Right cardiac atrium (tissue), 5 donors: ENCODE results near the gene GGTLC2. TPM values are rescaled to one million over a fixed set of nuclear protein-coding genes. Genes with fewer than 3 reads are reported as not detected.
"Not testable (repeated sequence)": the region's sequence is repeated elsewhere in the genome, so short reads cannot be mapped to it uniquely, and the experiment has no call there.

Source experiments
- ATAC-seq, 2 donors: fragments of 200-7000 bp; cut with Tn5 transposase; one replicate each; pipeline versions ENCODE4 v1.8.0 to v1.9.1; 2020; ENCODE audit warnings: moderate library complexity in 2 of 2, mild to moderate bottlenecking in 1 of 2
- DNase-seq, 3 donors: peaks; one replicate each; pipeline ENCODE4 v3.0.0-alpha.2; 2020
- H3K27ac ChIP-seq: one replicate; pipeline ENCODE4 v1.5.1; 2013; ENCODE audit warnings: mild to moderate bottlenecking, low read length, control low read depth, moderate library complexity
- H3K27me3 ChIP-seq: one replicate; pipeline ENCODE4 v1.6.1; 2013; ENCODE audit not compliant: control insufficient read depth, insufficient read depth
- H3K4me1 ChIP-seq: one replicate; pipeline ENCODE4 v1.6.1; 2013; ENCODE audit warnings: low read length; ENCODE audit not compliant: control insufficient read depth, insufficient read depth
- H3K4me3 ChIP-seq: one replicate; pipeline ENCODE4 v1.5.1; 2013; ENCODE audit warnings: low read length, control low read depth
- H3K9me3 ChIP-seq: one replicate; pipeline ENCODE4 v1.6.1; 2013; ENCODE audit warnings: low read length; ENCODE audit not compliant: control insufficient read depth
- WGBS: extraction: QIAGEN DNeasy Blood & Tissue Kit; methylation state at CpG from one replicate; pipeline ENCODE4 v1.1.7; 2013; 5-methylcytosine and 5-hydroxymethylcytosine counted together
- intact Hi-C, 4 donors: fragments of 100-400 bp; cut with DNase I; formaldehyde crosslinking; loops; one replicate each; pipeline versions ENCODE4 v1.11.0 to v1.14.0; 2022 to 2023
- polyA plus RNA-seq: library from polyadenylated mRNA; stranded (reverse); fragments of 200-250 nt; gene quantifications from one replicate; pipeline ENCODE4 v1.2.3, GENCODE V29; 2013
- total RNA-seq, 4 donors: library from RNA; stranded (reverse); fragmentation: NEBNext Ultra II Directional; extraction: Animal tissue kit (Norgen Biotek cat#: 25700); gene quantifications; one replicate each; pipeline ENCODE4 v1.2.1, GENCODE V29; 2021
- donor health status: healthy with polysubstance abuse.
- donor health status: DM: no; HTN: yes; CAD: no.
- donor health status: DM: no; HTN: no; CAD: no.
- donor health status: DM: no; HTN: yes; CAD: no; lungs with severe emphysema.
- donor health status: DM: yes; HTN: yes; CAD: no.

The GGTLC2 gene
- total and polyA plus RNA-seq, 5 donors = not detected

DNA sequence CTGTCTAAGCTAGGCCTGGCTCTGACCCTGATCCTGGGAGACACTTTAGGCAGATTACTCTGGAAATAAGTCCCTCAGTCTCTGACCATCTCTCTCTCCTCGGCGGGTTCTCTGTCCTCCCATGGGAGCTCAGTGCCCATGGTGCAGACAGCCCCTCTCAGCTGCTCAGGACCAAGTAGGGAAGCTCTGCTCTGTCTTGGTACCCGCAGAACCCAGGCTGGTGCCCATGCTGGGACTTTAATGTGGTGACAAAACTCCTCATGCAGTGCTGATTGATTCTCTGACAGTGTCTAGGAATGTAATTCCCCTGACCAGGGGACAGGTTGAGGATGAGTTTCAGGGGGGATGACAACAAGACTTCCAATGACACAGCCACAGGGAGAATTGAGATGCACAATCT is 30.3 kb upstream of the GGTLC2 start:
- WGBS = 62% methylated on average over 3 of the region's 3 CpGs
- Histone ChIP-seq H3K9me3 (no peaks in the 10 kb centered on the region), H3K27me3 (no peaks in the 10 kb centered on the region), H3K4me1 (no peaks in the 10 kb centered on the region), H3K27ac (no peak overlapping the region), H3K4me3 (no peak overlapping the region)
- intact Hi-C loops = no loop called here
- no peak for ATAC-seq
- DNase-seq = no peak

DNA sequence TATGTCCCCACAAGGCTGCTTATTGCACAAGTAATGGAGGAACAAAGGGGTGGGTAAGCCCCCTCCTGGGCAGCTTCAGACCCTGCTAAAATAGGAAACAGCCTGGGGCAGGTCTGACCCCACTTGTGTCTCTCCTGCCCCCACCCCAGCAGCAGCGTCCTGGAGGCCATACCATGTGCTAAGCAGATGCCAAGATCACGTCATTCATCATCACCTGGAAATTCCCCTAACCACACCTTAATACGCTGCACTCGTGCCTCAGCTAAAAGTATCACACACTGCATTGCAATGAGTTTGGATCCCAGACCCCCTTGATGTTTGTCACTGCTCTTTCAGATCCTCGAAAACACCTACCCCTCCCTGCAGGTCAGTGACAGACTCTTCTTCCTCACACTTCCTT is 27.8 kb upstream of the GGTLC2 start:
- no peak overlapping the region for H3K27ac ChIP-seq
- WGBS = 37% methylated on average over 5 of the region's 5 CpGs
- H3K4me1 ChIP-seq = no peaks in the 10 kb centered on the region

DNA sequence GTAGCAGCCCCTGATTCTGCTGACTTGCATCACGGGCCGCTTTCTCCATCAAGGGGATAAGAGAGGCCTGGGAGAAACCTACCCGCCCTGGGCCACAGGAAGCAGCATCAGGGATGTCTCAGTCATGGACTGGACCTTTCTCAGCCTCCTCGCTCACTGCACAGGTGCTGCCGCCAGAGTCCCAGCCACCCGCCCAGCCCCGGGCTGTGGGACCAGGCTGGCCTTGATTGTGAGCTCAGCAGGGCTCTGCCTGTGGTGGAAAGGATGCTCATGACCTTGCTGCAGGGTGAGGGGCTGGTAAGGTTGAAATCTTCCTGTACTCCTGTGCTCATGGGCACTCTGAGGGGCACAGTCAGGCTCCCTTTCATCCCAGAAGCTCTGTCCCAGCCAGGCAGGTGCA is 26.0 kb upstream of the GGTLC2 start:
- Histone ChIP-seq H3K27ac (no peak overlapping the region), H3K27me3 (no peaks in the 10 kb centered on the region), H3K9me3 (no peaks in the 10 kb centered on the region), H3K4me1 (no peaks in the 10 kb centered on the region), H3K4me3 (no peak overlapping the region)
- DNase-seq = no peak
- intact Hi-C loops = no loop called here
- ATAC-seq = no peak
- 86% methylated on average over 7 of the region's 7 CpGs for WGBS

More for the DNA sequence above, 27.8 kb upstream of the GGTLC2 start:
- DNase-seq = no peak
- intact Hi-C loops = no loop called here
- H3K9me3 ChIP-seq = no peaks in the 10 kb centered on the region
- no peak overlapping the region for H3K4me3 ChIP-seq
- H3K27me3 ChIP-seq = no peaks in the 10 kb centered on the region
- ATAC-seq = no peak

DNA sequence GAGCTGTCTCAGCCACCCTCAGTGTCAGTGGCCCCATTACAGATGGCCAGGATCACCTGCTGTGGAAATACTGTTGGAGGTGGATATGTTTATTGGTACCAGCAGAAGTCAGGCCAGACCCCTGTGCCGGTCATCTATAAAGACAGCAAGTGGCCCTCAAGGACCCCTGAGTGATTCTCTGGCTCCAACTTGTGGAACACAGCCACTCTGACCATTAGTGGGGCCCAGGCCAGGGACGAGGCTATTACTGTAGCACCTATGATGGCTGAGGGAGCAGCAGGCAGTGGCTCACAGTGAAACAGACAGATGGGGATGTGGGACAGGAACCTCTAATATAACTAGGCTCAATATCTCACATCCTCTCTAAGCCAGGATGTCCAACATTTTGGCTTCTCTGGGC is 25.5 kb upstream of the GGTLC2 start:
- DNase-seq (no peak), ATAC-seq (no peak)
- H3K27me3 ChIP-seq = no peaks in the 10 kb centered on the region
- 76% methylated on average over 2 of the region's 2 CpGs for WGBS
- no peak overlapping the region for H3K4me3 ChIP-seq
- no peak overlapping the region for H3K27ac ChIP-seq
- intact Hi-C loops = no loop called here
- no peaks in the 10 kb centered on the region for H3K9me3 ChIP-seq
- no peaks in the 10 kb centered on the region for H3K4me1 ChIP-seq

DNA sequence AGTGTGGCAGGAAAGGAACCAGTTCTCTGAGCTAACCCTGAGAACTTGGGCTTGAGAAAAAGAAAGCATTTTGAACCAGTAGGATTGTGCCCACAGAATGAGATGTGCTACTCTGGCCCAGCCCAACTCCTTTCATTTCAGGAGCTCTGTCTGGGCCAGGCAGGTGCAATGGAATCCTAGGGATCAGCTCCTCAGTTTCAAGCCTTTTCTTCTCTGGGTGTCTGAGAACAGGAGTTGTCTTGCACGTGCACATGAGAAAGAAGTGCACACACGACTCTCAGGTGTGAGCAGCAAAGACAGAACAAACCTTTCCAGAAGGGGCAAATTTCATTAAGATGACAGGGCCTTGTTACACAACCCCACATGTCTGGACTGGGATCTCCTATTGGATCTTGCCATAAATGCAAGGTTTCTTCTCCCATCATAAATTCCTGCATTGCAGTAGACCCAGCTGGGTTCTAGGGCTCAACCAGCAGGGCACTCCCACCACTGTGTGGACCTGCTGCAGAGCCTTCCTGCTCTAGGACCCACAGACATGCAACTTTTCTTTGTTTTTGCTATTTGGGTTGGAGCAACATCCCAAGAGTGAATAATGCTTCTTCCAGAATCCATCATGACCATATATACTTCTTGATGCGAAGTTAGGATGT is 24.5 kb upstream of the GGTLC2 start:
- DNase-seq (no peak), ATAC-seq (no peak)
- WGBS = 63% methylated on average over 3 of the region's 3 CpGs
- intact Hi-C loops = no loop called here
- H3K4me3 ChIP-seq = no peak overlapping the region
- no peaks in the 10 kb centered on the region for H3K9me3 ChIP-seq
- no peaks in the 10 kb centered on the region for H3K27me3 ChIP-seq
- H3K4me1 ChIP-seq = no peaks in the 10 kb centered on the region
- no peak overlapping the region for H3K27ac ChIP-seq

DNA sequence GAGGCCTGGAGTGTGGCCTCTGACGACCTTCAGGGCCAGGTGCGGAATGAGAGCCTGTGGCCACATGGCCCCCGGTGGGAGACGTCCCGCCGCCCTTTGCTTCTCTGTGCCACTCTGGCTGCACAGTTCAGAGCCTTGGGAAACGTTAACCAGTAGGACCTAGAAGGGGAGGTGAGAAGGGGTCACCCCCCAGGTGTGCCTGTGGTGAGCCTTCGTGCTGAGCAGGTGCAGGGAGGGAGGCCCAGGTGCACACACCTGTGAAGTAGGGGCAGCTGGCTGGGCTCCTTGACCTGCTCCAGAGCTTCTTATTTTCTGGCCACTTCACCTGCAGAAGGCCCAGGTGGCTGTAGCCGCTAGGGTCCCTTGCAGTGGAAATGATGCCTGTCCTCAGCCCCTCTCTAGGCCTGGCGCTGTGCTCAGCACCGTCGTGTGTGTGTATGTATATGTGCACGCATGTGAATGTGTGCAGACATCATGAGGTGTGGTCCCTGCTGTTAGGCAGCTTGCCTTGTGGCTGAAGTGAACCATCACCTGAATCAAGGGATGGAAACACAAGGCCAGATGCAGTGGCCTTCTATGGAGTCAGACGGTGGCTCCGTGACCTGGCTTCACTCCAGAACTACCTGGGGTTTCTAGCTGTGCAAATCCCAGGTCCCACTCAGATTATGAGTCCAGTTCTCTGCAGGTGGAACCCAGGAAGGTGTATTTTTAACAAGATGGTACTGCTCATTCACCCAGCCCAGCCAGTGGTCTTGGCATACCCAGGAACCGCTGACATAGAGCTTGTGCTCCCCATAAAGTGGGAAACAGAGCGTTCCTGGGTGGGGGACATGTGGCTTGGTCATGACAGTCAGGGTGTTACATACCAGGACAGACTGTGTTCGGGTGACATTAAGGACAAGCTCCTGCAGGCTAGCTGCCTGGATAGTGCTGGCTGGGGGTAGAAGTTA is 15.6 kb upstream of the GGTLC2 start:
- intact Hi-C loops, H3K9me3 ChIP-seq, H3K4me1 ChIP-seq, H3K27me3 ChIP-seq, DNase-seq, H3K4me3 ChIP-seq, H3K27ac ChIP-seq: not testable (repeated sequence)
- ATAC-seq = peak; percentile 16 to 54
- 84% methylated on average over 12 of the region's 18 CpGs for WGBS

DNA sequence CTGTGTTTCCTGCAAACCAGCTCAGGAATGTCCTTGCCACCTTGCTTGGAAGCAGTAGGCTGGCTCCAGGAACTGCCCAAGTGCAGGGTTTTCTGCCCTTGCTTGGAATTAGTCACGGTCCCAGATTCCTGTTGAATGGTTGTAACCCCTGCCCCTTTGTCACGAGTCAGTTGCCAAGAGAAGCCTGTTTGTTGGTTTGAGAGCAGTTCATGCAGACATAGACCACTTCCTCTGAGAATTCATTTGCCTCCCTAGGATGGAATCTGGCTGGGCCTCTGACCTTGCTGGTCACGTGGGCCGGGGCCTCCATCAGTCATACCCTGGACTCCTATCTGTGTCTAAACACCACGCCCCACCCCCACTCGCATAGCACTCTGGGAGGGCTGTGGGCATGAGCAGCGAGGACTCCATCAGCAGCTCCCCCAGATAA is 13.2 kb upstream of the GGTLC2 start:
- peak in 1 of 3 donors; percentile 33 for DNase-seq
- H3K27me3 ChIP-seq, intact Hi-C loops, H3K4me1 ChIP-seq, H3K9me3 ChIP-seq, ATAC-seq, H3K4me3 ChIP-seq, H3K27ac ChIP-seq: not testable (repeated sequence)
- WGBS = 31% methylated on average over 7 of the region's 7 CpGs

DNA sequence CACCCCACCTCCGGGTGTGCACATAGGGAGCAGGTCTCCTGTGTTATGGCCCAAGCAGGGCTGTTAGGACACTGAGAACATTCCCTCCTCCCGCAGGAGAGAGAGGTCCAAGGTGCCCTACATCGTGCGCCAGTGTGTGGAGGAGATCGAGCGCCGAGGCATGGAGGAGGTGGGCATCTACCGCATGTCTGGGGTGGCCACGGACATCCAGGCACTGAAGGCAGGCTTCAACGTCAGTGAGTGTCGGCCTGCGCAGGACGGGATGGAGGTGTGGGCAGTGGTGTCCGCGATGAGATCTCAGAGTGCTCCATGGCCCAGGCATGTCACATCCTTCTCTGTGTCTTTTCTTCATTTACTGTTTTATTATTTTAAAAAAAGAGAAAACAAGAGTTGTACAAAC is 12.2 kb upstream of the GGTLC2 start:
- H3K4me3 ChIP-seq, ATAC-seq, H3K27ac ChIP-seq, H3K9me3 ChIP-seq, intact Hi-C loops, H3K27me3 ChIP-seq, H3K4me1 ChIP-seq, DNase-seq: not testable (repeated sequence)
- 96% methylated on average over 13 of the region's 15 CpGs for WGBS

DNA sequence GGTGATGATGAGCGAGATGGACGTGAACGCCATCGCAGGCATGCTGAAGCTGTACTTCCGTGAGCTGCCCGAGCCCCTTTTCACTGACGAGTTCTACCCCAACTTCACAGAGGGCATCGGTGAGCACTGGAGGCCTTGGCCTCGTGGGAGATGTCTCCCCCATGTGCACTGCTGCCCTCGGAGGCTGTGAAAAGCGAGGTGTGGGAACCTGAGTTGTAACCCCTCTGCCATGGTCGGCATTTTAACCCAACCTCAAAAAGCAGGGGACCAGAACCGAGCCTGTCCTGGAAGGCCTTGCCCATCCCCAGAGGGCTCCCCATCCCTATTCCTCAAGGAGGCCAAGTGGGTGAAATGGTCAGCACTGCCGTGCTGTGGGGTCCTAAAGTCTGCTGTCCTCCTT is 10.9 kb upstream of the GGTLC2 start:
- H3K27me3 ChIP-seq, H3K27ac ChIP-seq, H3K4me3 ChIP-seq, H3K9me3 ChIP-seq, DNase-seq, intact Hi-C loops, H3K4me1 ChIP-seq, ATAC-seq: not testable (repeated sequence)
- WGBS = 84% methylated on average over 14 of the region's 14 CpGs

DNA sequence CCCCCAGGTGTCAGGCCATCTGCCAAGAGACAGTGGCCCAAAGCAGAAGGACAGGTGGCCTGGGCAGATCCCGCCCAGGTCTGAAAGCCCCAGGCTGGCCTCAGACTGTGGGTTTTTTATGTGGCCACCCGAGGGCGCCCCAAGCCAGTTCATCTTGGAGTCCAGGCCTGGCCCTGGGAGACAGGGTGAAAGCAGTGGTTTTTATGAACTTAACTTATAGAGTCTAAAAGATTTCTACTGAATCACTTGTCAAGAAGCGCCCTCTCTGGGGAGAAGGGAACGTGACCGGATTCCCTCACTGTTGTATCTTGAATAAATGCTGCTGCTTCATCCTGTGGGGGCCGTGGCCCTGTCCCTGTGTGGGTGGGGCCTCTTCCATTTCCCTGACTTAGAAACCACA is 8.2 kb upstream of the GGTLC2 start:
- intact Hi-C loops = not testable (repeated sequence)

DNA sequence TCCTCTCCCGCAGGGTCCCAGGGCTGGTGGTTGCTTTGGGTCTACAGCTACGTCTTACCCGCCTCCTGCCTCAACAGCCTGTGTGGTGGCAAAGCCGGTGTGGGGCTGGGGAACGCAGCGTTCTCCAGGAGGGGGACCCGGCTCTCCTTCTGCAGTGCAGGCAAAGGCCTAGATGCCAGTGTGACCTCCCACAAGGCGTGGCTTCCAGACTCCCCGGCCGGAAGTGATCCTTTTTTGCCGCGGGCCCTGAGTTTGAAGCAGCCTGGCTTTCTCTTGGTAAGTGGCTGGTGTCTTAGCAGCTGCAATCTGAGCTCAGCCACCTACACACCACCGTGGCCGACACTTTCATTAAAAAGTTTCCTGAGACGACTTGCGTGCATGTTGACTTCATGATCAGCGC is 6.1 kb upstream of the GGTLC2 start:
- 63% methylated on average over 7 of the region's 17 CpGs for WGBS
- H3K4me3 ChIP-seq, H3K4me1 ChIP-seq, H3K27ac ChIP-seq, ATAC-seq, intact Hi-C loops, H3K9me3 ChIP-seq, DNase-seq, H3K27me3 ChIP-seq: not testable (repeated sequence)

More for the DNA sequence above, 8.2 kb upstream of the GGTLC2 start:
- not testable (repeated sequence) for ATAC-seq, DNase-seq, H3K27ac ChIP-seq, H3K27me3 ChIP-seq, H3K4me1 ChIP-seq, H3K4me3 ChIP-seq, H3K9me3 ChIP-seq
- 37% methylated on average over 3 of the region's 7 CpGs for WGBS
